Measurements from ENCODE around the gene CD300E. TPM values are rescaled to one million over a fixed set of nuclear protein-coding genes. Genes with fewer than 3 reads are reported as not detected.

CD300E gene
- total and polyA plus RNA-seq, 8 donors = 0.24 to 28.7 (median 0.46) TPM

DNA sequence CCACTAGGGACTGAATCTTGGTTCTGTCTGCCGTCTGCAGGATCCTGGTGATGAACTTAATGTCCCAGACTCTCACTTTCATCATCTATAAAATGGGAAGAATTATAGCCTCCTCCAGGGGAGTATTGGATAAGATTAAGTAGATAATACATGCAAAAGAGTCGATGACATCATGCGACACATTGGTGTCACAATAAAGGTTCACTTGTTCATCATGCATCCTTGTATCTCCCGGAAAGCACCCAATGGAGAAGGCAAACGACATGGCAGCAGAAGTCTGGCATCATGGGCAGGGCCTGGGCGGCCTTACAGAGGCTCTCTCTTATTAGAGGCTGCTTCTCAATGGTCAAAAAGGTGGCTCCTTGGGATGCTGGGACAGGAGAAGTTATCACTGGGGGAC lies 35.1 kb upstream of the CD300E start:
- H3K4me3 ChIP-seq = no peak overlapping the region
- TF ChIP-seq CTCF (IDR thresholded peaks at IDR 0.05) = no peak
- peaks cover 0 to 40% of the 10 kb centered on the region in 2 donors for H3K27me3 ChIP-seq
- DNase-seq (no peak), ATAC-seq (no peak)
- H3K4me1 ChIP-seq = peaks cover 0 to 7% of the 10 kb centered on the region in 2 donors
- intact Hi-C loops (cut with DNase I) = loop anchor here in 1 of 2 donors (5.0 kb wide), 1 partner anchor 79 kb away; the partner anchor contains the start of gene RAB37
- no peaks in the 10 kb centered on the region for H3K36me3 ChIP-seq
- no peaks in the 10 kb centered on the region for H3K9me3 ChIP-seq
- H3K27ac ChIP-seq = no peak overlapping the region

GRCh38 chr17:74654742-74655141 lies 31.2 kb upstream of the CD300E start:
- no peak for TF ChIP-seq CTCF (IDR thresholded peaks at IDR 0.05)
- no peak for ATAC-seq
- intact Hi-C loops (cut with DNase I) = loop anchor here in 1 of 2 donors (5.0 kb wide), 1 partner anchor 83 kb away; the partner anchor contains the start of gene RAB37

GRCh38 chr17:74652020-74652419 lies 28.5 kb upstream of the CD300E start:
- intact Hi-C loops (cut with DNase I) = no loop called here

More at GRCh38 chr17:74654742-74655141, 31.2 kb upstream of the CD300E start:
- Histone ChIP-seq H3K9me3 (no peaks in the 10 kb centered on the region), H3K27me3 (peaks cover 0 to 77% of the 10 kb centered on the region in 2 donors), H3K36me3 (no peaks in the 10 kb centered on the region), H3K4me3 (no peak overlapping the region), H3K27ac (no peak overlapping the region), H3K4me1 (peaks cover 0 to 7% of the 10 kb centered on the region in 2 donors)
- DNase-seq = no peak

GRCh38 chr17:74649909-74650308 lies 26.4 kb upstream of the CD300E start:
- ATAC-seq (no peak), DNase-seq (no peak)
- TF ChIP-seq CTCF (IDR thresholded peaks at IDR 0.05) = no peak
- intact Hi-C loops (cut with DNase I) = no loop called here
- Histone ChIP-seq H3K27ac (no peak overlapping the region), H3K36me3 (no peaks in the 10 kb centered on the region), H3K4me1 (no peaks in the 10 kb centered on the region), H3K27me3 (peaks cover 0 to 84% of the 10 kb centered on the region in 2 donors), H3K9me3 (no peaks in the 10 kb centered on the region), H3K4me3 (no peak overlapping the region)

More at GRCh38 chr17:74652020-74652419, 28.5 kb upstream of the CD300E start:
- DNase-seq = no peak
- Histone ChIP-seq H3K36me3 (no peaks in the 10 kb centered on the region), H3K4me1 (no peaks in the 10 kb centered on the region), H3K4me3 (no peak overlapping the region), H3K27me3 (peaks cover 0 to 77% of the 10 kb centered on the region in 2 donors), H3K9me3 (no peaks in the 10 kb centered on the region), H3K27ac (no peak overlapping the region)
- no peak for ATAC-seq
- TF ChIP-seq CTCF (IDR thresholded peaks at IDR 0.05) = no peak

DNA sequence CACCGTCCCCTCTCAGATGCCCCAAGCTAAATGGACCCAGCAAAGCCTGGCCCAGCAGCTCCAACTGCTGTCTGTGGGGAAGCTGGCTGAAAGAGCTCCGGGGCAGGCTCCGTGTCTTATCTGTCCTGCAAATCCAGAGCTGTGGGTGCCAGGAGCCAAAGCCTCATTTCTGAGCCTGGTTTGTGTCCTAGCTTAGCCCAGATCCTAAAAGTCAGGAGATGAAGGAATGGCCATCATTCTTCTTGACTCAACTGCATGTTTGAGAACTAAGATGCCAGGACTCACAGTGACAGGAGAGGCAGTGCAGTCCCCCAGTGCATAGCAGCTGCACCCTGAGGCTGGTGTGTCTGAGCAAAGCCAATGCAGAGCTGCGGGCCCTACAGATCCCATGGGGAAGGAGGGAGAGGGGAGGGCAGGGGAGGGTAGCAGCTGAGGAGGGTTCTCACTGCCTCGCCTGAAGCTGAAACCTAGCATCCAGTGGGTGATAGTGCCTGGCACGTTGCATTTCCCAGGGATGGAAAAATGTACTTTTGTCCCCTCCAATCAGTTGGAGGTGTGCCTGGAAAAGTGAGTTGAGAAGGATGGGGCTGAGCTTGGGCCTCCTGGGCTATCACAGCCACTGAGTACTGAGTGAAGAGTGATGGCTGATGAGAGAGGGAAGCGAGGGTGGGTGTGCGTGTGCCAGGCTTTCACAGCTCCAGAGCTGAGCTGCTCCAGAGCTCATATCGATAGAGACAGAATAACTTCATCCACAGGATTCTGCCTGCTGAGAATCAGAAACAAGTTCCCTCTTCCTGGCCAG lies 24.5 kb upstream of the CD300E start:
- Histone ChIP-seq H3K27ac (no peak overlapping the region), H3K27me3 (peaks cover 0 to 72% of the 10 kb centered on the region in 2 donors), H3K4me3 (no peak overlapping the region), H3K36me3 (no peaks in the 10 kb centered on the region), H3K4me1 (no peaks in the 10 kb centered on the region), H3K9me3 (no peaks in the 10 kb centered on the region)
- ATAC-seq (no peak), DNase-seq (no peak)
- intact Hi-C loops (cut with DNase I) = no loop called here
- no peak for TF ChIP-seq CTCF (IDR thresholded peaks at IDR 0.05)
